Renal pelvis (tissue), 12 donors: Measurements from ENCODE around the gene RPP40. TPM values are rescaled to one million over a fixed set of nuclear protein-coding genes. Genes with fewer than 3 reads are reported as not detected.
A peak's percentile ranks its signal among the peaks of the same experiment; 100 is the strongest.
"Not testable (repeated sequence)": the region's sequence is repeated elsewhere in the genome, so short reads cannot be mapped to it uniquely, and the experiment has no call there.

ENCODE experiments used
- DNase-seq: peaks from one replicate; pipeline ENCODE4 v3.0.0-alpha.2; 2013
- long read RNA-seq, 16 experiments: transcript quantifications; one replicate each; lab custom pipeline, GENCODE V29; 2026
- polyA plus RNA-seq, 3 donors: library from polyadenylated mRNA; unstranded; fragments of 120-200 nt; gene quantifications; one replicate each; pipeline ENCODE4 v1.2.1, GENCODE V29; 2013; ENCODE audit not compliant: insufficient read length in 3 of 3

RPP40 gene
- 10 to 100 TPM; 12.4 to 13.3 (median 12.9) TPM for polyA plus RNA-seq
- long read RNA-seq, donor 1, transcript RPP40-202 (8 exons, 1,483 nt) = major isoform, 7 of 7 reads
- long read RNA-seq, donor 1, partial matches to known transcripts = 0 of 7 reads
- long read RNA-seq, donor 1, other reads (novel, unspliced or antisense) = 0 of 7 reads
- long read RNA-seq, donor 2, transcript RPP40-202 (8 exons, 1,483 nt) = major isoform, 7 of 12 reads
- long read RNA-seq, donor 2, partial matches to known transcripts = 0 of 12 reads
- long read RNA-seq, donor 2, other reads (novel, unspliced or antisense) = 0 of 12 reads
- long read RNA-seq, donor 3, partial matches to known transcripts = 0 of 3 reads
- long read RNA-seq, donor 3, other reads (novel, unspliced or antisense) = 0 of 3 reads
- long read RNA-seq, donor 4, partial matches to known transcripts = 0 of 4 reads
- long read RNA-seq, donor 4, other reads (novel, unspliced or antisense) = 0 of 4 reads
- long read RNA-seq, donor 5 = 0 reads
- long read RNA-seq, donor 6, transcript RPP40-202 (8 exons, 1,483 nt) = major isoform, 7 of 9 reads
- long read RNA-seq, donor 6, partial matches to known transcripts = 0 of 9 reads
- long read RNA-seq, donor 6, other reads (novel, unspliced or antisense) = 0 of 9 reads
- long read RNA-seq, donor 7, transcript RPP40-202 (8 exons, 1,483 nt) = major isoform, 7 of 10 reads
- long read RNA-seq, donor 7, partial matches to known transcripts = 0 of 10 reads
- long read RNA-seq, donor 7, other reads (novel, unspliced or antisense) = 0 of 10 reads
- long read RNA-seq, donor 8, partial matches to known transcripts = 0 of 3 reads
- long read RNA-seq, donor 8, other reads (novel, unspliced or antisense) = 0 of 3 reads
- long read RNA-seq, donor 9, partial matches to known transcripts = 0 of 1 reads
- long read RNA-seq, donor 9, other reads (novel, unspliced or antisense) = 0 of 1 reads
- long read RNA-seq, donor 10, transcript RPP40-202 (8 exons, 1,483 nt) = major isoform, 6 of 6 reads
- long read RNA-seq, donor 10, partial matches to known transcripts = 0 of 6 reads
- long read RNA-seq, donor 10, other reads (novel, unspliced or antisense) = 0 of 6 reads
- long read RNA-seq, donor 11, transcript RPP40-202 (8 exons, 1,483 nt) = major isoform, 6 of 10 reads
- long read RNA-seq, donor 11, partial matches to known transcripts = 0 of 10 reads
- long read RNA-seq, donor 11, other reads (novel, unspliced or antisense) = 0 of 10 reads
- long read RNA-seq, donor 12, transcript RPP40-202 (8 exons, 1,483 nt) = major isoform, 5 of 8 reads
- long read RNA-seq, donor 12, partial matches to known transcripts = 0 of 8 reads
- long read RNA-seq, donor 12, other reads (novel, unspliced or antisense) = 0 of 8 reads
- long read RNA-seq, donor 13, partial matches to known transcripts = 0 of 3 reads
- long read RNA-seq, donor 13, other reads (novel, unspliced or antisense) = 0 of 3 reads
- long read RNA-seq, donor 14, transcript RPP40-202 (8 exons, 1,483 nt) = major isoform, 5 of 10 reads
- long read RNA-seq, donor 14, partial matches to known transcripts = 0 of 10 reads
- long read RNA-seq, donor 14, other reads (novel, unspliced or antisense) = 0 of 10 reads
- long read RNA-seq, donor 15, transcript RPP40-202 (8 exons, 1,483 nt) = major isoform, 6 of 10 reads
- long read RNA-seq, donor 15, partial matches to known transcripts = 0 of 10 reads
- long read RNA-seq, donor 15, other reads (novel, unspliced or antisense) = 0 of 10 reads
- long read RNA-seq, donor 16, partial matches to known transcripts = 0 of 3 reads
- long read RNA-seq, donor 16, other reads (novel, unspliced or antisense) = 0 of 3 reads

DNA sequence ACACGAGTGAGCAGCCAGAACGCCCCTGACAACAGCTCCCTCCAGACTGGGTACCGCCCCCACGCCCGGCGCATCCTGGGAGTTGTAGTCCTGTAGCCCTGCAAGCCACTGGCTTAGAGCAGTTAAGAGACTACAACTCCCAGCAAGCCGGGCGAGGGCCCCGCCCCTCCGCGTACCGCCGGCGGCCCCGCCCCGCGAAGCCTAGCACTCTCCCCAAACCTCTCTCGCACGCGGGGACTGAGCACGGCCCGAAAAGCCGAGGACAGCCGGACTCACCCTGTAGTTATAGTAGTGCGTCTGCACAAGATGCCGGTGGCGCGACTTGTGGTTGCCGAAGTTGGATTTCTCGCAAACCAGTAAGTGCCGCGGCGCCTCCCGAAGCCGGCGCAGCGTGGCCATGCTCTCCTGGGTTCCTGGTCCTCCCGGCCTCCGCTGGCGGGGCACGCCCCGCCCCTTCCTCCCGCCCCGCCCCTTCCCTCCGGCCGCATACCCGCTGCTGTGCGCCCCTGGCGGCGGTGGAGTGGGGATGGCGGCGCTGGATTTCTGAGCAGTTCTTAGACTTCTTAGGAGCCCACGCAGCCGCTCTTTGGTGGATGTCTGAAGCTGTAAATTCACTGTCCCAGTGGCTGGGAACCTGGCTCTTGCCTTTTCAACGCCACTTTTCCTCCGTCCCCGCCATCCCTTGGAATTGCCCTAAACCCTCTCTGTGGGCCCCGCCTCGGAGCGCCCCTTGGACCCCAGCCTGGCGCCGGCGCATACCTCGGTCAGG, at the start of gene RPP40:
TSS of gene RPP40 (minus strand) at position 434 of the 769 bp plus-strand sequence. CDS start at position 399, 35 bp downstream.
- peak; percentile 96 for DNase-seq

GRCh38 chr6:5053038-5053437, 49.2 kb upstream of the RPP40 start:
- DNase-seq = no peak

- DNase-seq = no peak
These were observed 47.6 kb upstream of the RPP40 start for GRCh38 chr6:5051394-5051793.

GRCh38 chr6:5050009-5050408, 46.2 kb upstream of the RPP40 start:
- DNase-seq = no peak

- no peak for DNase-seq
These were observed 42.6 kb upstream of the RPP40 start for GRCh38 chr6:5046430-5046829.

DNA sequence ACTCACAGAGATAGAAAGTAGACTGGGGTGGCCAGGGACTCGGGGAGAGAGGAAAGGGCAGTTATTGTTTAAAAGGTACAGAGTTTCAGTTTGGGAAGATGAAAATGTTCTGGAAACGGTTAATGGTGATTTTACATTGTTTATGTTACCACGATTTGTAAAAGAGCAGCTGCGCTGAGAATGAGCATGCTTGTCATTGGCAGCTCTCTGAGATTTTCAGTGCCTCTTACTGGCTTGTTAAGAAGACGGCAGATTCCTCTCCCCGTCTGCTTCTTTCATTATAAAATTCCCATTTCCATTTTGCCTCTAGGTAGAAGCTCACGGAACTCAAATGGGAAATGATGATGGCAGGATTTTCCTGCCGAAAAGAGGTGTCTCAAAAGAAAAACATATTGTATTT, 41.6 kb upstream of the RPP40 start:
- no peak for DNase-seq

- DNase-seq = no peak
These were observed 41.0 kb upstream of the RPP40 start for GRCh38 chr6:5044866-5045265.

DNA sequence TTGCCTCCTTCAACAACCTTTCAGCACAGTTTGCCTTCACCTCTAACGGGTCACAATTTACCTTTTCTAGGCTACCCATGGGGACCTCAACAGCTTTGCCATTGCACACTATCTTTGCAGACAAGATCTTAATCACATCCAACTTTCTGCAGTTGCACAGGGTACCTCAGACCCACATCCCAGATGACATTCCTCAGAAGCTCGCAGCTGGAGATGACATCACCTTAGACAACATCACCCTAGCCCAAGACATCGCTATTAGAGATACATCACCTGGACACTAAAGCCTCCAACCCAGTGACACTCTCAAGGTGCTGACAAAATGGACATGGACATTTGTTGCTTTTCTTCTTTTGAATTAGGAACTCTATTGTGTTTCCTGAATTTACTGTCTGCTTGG, 38.6 kb upstream of the RPP40 start:
- DNase-seq = no peak

DNA sequence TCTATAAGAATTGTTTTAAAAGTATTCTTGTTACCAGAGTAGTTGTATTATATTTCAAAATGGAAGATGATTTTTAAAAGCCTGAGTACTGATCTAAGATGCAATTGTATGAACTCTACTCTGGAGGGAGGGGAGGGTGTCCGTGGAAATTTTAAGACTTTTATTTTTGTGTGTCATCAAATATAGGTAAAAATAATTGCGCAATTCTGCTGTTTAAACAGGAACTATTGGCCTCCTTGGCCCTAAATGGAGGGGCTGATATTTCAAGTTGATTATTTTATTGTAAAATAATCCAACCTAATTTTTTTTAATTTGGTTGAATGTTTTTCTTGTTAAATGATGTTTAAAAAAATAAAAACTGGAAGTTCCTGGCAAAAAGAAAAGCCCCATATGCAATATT, 38.1 kb upstream of the RPP40 start:
- DNase-seq = no peak

DNA sequence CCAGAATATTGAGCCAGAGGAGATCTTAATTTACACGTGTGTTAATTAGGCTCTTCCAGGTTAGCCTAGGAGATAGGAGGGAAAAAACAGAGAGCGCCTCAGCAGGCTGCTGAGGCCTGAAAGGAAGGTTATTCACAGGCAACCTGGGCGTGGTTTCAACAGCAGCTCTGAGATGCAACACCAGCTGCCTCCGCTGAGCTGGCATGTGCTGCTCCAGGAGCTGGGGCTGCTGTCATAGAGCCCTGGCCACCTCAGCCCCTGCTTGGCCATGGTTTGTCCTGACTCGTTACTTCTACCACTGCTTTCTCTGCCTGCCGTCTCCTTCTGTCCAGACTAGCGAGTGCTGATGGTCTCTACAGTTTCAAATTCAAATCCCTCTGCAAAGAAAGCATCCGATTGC, 32.4 kb upstream of the RPP40 start:
- DNase-seq = no peak

DNA sequence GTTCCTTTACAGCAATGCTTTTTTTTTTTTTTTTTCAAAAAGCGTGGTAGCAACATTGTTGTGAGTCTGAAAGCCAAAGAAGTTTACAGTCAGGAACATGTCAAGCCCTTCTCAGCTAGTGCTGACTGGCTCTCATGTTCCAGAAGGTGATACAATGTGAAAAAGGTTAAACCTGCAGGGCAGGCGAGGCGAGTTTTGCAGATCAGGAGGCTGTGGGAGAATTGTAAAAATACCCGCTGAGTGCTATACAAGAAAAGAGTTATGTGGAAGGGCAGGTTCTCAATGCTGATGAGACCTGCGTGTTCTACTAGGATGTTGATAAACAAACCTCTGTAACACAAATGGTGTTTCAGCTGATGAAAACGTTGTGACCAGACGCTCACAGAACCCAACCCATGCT, 30.9 kb upstream of the RPP40 start:
- DNase-seq = no peak

GRCh38 chr6:5034328-5034727, 30.5 kb upstream of the RPP40 start:
- DNase-seq = no peak

- DNase-seq = not testable (repeated sequence)
These were observed 29.5 kb upstream of the RPP40 start for GRCh38 chr6:5033214-5033904.

GRCh38 chr6:5032706-5033105, 28.9 kb upstream of the RPP40 start:
- not testable (repeated sequence) for DNase-seq

GRCh38 chr6:5031150-5031549, 27.3 kb upstream of the RPP40 start:
- DNase-seq = no peak

GRCh38 chr6:5030596-5031136, 26.8 kb upstream of the RPP40 start:
- DNase-seq = peak; percentile 84

DNA sequence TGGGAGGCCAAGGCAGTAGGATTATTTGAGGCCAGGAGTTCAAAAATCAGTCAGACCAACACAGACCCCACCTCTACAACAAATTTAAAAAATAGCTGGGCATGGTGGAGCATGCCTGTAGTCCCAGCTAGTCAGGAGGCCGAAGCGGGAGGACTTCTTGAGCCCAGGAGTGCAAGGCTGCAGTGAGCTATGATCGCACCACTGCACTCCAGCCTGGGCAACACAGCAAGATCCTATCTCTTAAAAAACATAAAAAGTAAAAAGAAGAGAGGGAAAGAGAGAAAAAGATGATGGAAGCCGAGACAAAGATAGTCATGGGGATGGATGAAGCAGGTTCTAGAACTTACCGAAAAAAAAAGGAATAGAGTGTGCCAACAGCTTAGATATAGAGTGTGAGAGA, 25.8 kb upstream of the RPP40 start:
- no peak for DNase-seq

GRCh38 chr6:5028921-5029320, 25.1 kb upstream of the RPP40 start:
- DNase-seq = no peak

DNA sequence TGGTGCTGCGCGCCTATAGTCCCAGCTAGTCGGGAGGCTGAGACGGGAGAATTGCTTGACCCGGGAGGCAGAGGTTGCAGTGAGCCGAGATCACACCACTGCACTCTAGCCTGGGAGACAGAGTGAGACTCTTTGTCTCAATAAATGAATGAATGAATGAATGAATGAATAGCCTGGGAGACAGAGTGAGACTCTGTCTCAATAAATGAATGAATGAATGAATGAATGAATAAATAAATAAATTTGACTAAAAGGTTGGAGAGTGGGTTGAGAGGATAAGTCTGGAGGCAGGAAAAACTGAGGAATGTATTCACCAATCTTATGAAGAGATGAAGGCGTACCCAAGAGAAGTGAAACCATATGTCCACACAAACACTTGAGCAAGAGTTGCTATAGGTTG, 24.5 kb upstream of the RPP40 start:
- DNase-seq = no peak
